Adipose tissue (tissue), 3 donors: ENCODE measurements around the gene EPHB4. TPM values are rescaled to one million over a fixed set of nuclear protein-coding genes. Genes with fewer than 3 reads are reported as not detected.
A peak's percentile ranks its signal among the peaks of the same experiment; 100 is the strongest.

Experiments used
- H3K27ac ChIP-seq: one replicate; pipeline ENCODE4 v1.5.1; 2013; ENCODE audit warnings: low read depth, low read length
- WGBS, 3 donors: extraction: QIAGEN DNeasy Blood & Tissue Kit; methylation state at CpG; one replicate each; pipeline ENCODE4 v1.1.7; 2013; 5-methylcytosine and 5-hydroxymethylcytosine counted together
- polyA plus RNA-seq, 3 donors: library from polyadenylated mRNA; stranded (reverse); fragments of 200-250 nt; gene quantifications; one replicate each; pipeline ENCODE4 v1.2.3, GENCODE V29; 2013
- donor health status: healthy with polysubstance abuse.
- donor health status: Bipolar disorder and iron deficiency.
- donor health status: healthy.

Gene EPHB4
- 10 to 100 TPM; 22.2 to 37.5 (median 22.6) TPM for polyA plus RNA-seq

- H3K27ac ChIP-seq, result no peak within 1 kb of the TSS
- WGBS, 3 donors, result 1% methylated on average over 49 to 72 of the region's 80 CpGs
Measured at GRCh38 chr7:100827330-100828226, at the start of gene EPHB4. TSS of gene EPHB4 (minus strand) at chr7:100827523. CDS start at chr7:100827030, 493 bp downstream.

GRCh38 chr7:100875356-100875751, 48.0 kb upstream of the EPHB4 start:
- 1% methylated on average over 28 to 39 of the region's 39 CpGs for WGBS, 3 donors
- peak overlapping the region; percentile 86 for H3K27ac ChIP-seq

GRCh38 chr7:100874577-100875355, 47.4 kb upstream of the EPHB4 start, which contains the start of gene SRRT:
TSS of gene SRRT (plus strand) at chr7:100875103. CDS start at chr7:100875591, 488 bp downstream.
- WGBS, 3 donors, result 1 to 3% (median 2%) methylated on average over 60 to 79 of the region's 79 CpGs
- H3K27ac ChIP-seq, result peak within 1 kb of the TSS; percentile 86

- WGBS, 3 donors, result 53 to 64% (median 56%) methylated on average over 8 of the region's 8 CpGs
- peak overlapping the region; percentile 19 for H3K27ac ChIP-seq
Measured at GRCh38 chr7:100874300-100874576, 46.9 kb upstream of the EPHB4 start.

GRCh38 chr7:100873599-100874299, 46.4 kb upstream of the EPHB4 start:
- WGBS, 3 donors, result 78 to 90% (median 89%) methylated on average over 10 of the region's 10 CpGs

GRCh38 chr7:100867776-100868485, 40.6 kb upstream of the EPHB4 start:
- H3K27ac ChIP-seq, result peak overlapping the region; percentile 36
- 30 to 35% (median 32%) methylated on average over 22 to 27 of the region's 27 CpGs for WGBS, 3 donors

More at GRCh38 chr7:100873599-100874299, 46.4 kb upstream of the EPHB4 start:
- no peak overlapping the region for H3K27ac ChIP-seq

- peak within 1 kb of the TSS; percentile 42 for H3K27ac ChIP-seq
- 1 to 3% (median 3%) methylated on average over 40 to 42 of the region's 42 CpGs for WGBS, 3 donors
Measured at GRCh38 chr7:100867040-100867775, 39.9 kb upstream of the EPHB4 start, which contains the start of gene TRIP6. TSS of gene TRIP6 (plus strand) at chr7:100867387. CDS start at chr7:100867498, 111 bp downstream.

- WGBS, 3 donors, result 35 to 70% (median 44%) methylated on average over 5 of the region's 5 CpGs
- H3K27ac ChIP-seq, result peak overlapping the region; percentile 42
Measured at GRCh38 chr7:100866729-100867039, 39.4 kb upstream of the EPHB4 start.

- whole genome bisulfite sequencing, 3 donors, result 31 to 59% (median 48%) methylated on average over 43 to 46 of the region's 46 CpGs
- H3K27ac ChIP-seq, result no peak overlapping the region
Measured at GRCh38 chr7:100865938-100866728, 38.8 kb upstream of the EPHB4 start.

- WGBS, 3 donors, result 51 to 91% (median 64%) methylated on average over 17 of the region's 17 CpGs
- no peak overlapping the region for H3K27ac ChIP-seq
Measured at GRCh38 chr7:100865372-100865911, 38.1 kb upstream of the EPHB4 start.

GRCh38 chr7:100864263-100864845, 37.0 kb upstream of the EPHB4 start:
- WGBS, 3 donors, result 84 to 92% (median 86%) methylated on average over 12 of the region's 12 CpGs
- no peak overlapping the region for H3K27ac ChIP-seq

- H3K27ac ChIP-seq, result no peak overlapping the region
- whole genome bisulfite sequencing, 3 donors, result 36 to 46% (median 39%) methylated on average over 10 of the region's 10 CpGs
Measured at GRCh38 chr7:100863406-100863950, 36.2 kb upstream of the EPHB4 start.

- 89 to 92% (median 92%) methylated on average over 14 of the region's 14 CpGs for WGBS, 3 donors
- no peak overlapping the region for H3K27ac ChIP-seq
Measured at GRCh38 chr7:100861616-100861985, 34.3 kb upstream of the EPHB4 start.

GRCh38 chr7:100860702-100861615, 33.6 kb upstream of the EPHB4 start:
- 89 to 93% (median 91%) methylated on average over 16 to 18 of the region's 18 CpGs for WGBS, 3 donors
- no peak overlapping the region for H3K27ac ChIP-seq

- WGBS, 3 donors, result 84 to 92% (median 89%) methylated on average over 15 of the region's 15 CpGs
- no peak overlapping the region for H3K27ac ChIP-seq
Measured at GRCh38 chr7:100859856-100860255, 32.5 kb upstream of the EPHB4 start.
